Upper lobe of left lung (tissue), 6 donors: ENCODE results near the gene SLC32A1. TPM values are rescaled to one million over a fixed set of nuclear protein-coding genes. Genes with fewer than 3 reads are reported as not detected.

Experiments
- ATAC-seq, 2 donors: fragments of 200-7000 bp; cut with Tn5 transposase; one replicate each; pipeline ENCODE4 v1.9.1; 2022; ENCODE audit warnings: mild to moderate bottlenecking in 2 of 2, moderate library complexity in 2 of 2; ENCODE audit not compliant: low FRiP score in 2 of 2
- DNase-seq, 2 donors: peaks; one replicate each; pipeline ENCODE4 v3.0.0-alpha.2; 2019 to 2020
- H3K27ac ChIP-seq, 4 donors: fragments of 200-600 bp; sonication (generic); one replicate each; pipeline ENCODE4 v1.5.1; 2016 to 2019
- H3K27me3 ChIP-seq, 4 donors: fragments of 200-600 bp; sonication (generic); one replicate each; pipeline ENCODE4 v1.5.1; 2017 to 2019
- H3K36me3 ChIP-seq, 4 donors: fragments of 200-600 bp; sonication (generic); one replicate each; pipeline ENCODE4 v1.5.1; 2016 to 2019
- H3K4me1 ChIP-seq, 4 donors: fragments of 200-600 bp; sonication (generic); one replicate each; pipeline ENCODE4 v1.5.1; 2018 to 2019
- H3K4me3 ChIP-seq, 4 donors: fragments of 200-600 bp; sonication (generic); one replicate each; pipeline ENCODE4 v1.5.1; 2017 to 2019; ENCODE audit warnings: mild to moderate bottlenecking in 2 of 4, moderate library complexity in 1 of 4
- H3K9me3 ChIP-seq, 4 donors: fragments of 200-600 bp; sonication (generic); one replicate each; pipeline ENCODE4 v1.5.1; 2018 to 2019
- CTCF ChIP-seq, 6 experiments: fragments of 450-650 bp in 4 of 6; fragments of 200-600 bp in 2 of 6; sonication (generic) in 2 of 6; IDR thresholded peaks; one replicate each; pipeline ENCODE4 v1.5.1; 2016 to 2019; ENCODE audit warnings: antibody characterized with exemption in 6 of 6
- EP300 ChIP-seq, 4 donors: sonication (generic); formaldehyde crosslinking; IDR thresholded peaks; one replicate each; pipeline ENCODE4 v1.5.1; 2017; ENCODE audit warnings: antibody characterized with exemption in 4 of 4, control low read depth in 2 of 4
- POLR2A ChIP-seq, 4 donors: fragments of 450-650 bp; IDR thresholded peaks; one replicate each; pipeline ENCODE4 v1.5.1; 2016 to 2017; ENCODE audit warnings: antibody characterized with exemption in 4 of 4, mild to moderate bottlenecking in 2 of 4
- POLR2AphosphoS5 ChIP-seq, 2 donors: sonication (generic); formaldehyde crosslinking; IDR thresholded peaks; one replicate each; pipeline ENCODE4 v1.5.1; 2017; ENCODE audit warnings: antibody characterized with exemption in 2 of 2
- WGBS, 2 donors: methylation state at CpG; one replicate each; pipeline ENCODE4 v1.1.5; 2017 to 2018; 5-methylcytosine and 5-hydroxymethylcytosine counted together
- total RNA-seq, 6 donors: library from RNA; depleted of rRNA in 4 of 6; stranded (reverse); fragments of >200 nt in 4 of 6; gene quantifications; one replicate each; pipeline versions ENCODE4 v1.1.0 to v1.2.1, GENCODE V29; 2016 to 2021
- donor health status: DM: no; HTN: no; CAD: no; lungs with moderate emphysema.
- donor health status: DM: no; HTN: yes; CAD: no; lungs with severe emphysema.

Gene SLC32A1
- total RNA-seq, 6 donors from 2014 or later: not detected

- WGBS, 2 donors: 0 to 1% methylated on average over 2 to 10 of the region's 10 CpGs
Observed at GRCh38 chr20:38748861-38749149, 24.5 kb downstream of the SLC32A1 start.

GRCh38 chr20:38751360-38751976 is 27.2 kb downstream of the SLC32A1 start:
- TF ChIP-seq POLR2AphosphoS5 (IDR thresholded peaks at IDR 0.05): no peak
- TF ChIP-seq EP300 (IDR thresholded peaks at IDR 0.05): no peak
- peak in 5 of 6 experiments; percentile 44 to 65 (median 50) for TF ChIP-seq CTCF (IDR thresholded peaks at IDR 0.05)
- no peak for TF ChIP-seq POLR2A (IDR thresholded peaks at IDR 0.05)
- Histone ChIP-seq H3K4me1 (peaks cover 13 to 19% (median 14%) of the 10 kb centered on the region in 4 donors), H3K36me3 (peaks cover 3 to 43% (median 20%) of the 10 kb centered on the region in 4 donors), H3K27ac (no peak overlapping the region), H3K27me3 (no peaks in the 10 kb centered on the region), H3K4me3 (no peak overlapping the region), H3K9me3 (no peaks in the 10 kb centered on the region)
- no peak for ATAC-seq
- 50 to 56% methylated on average over 5 of the region's 5 CpGs for WGBS, 2 donors
- DNase-seq: no peak

More at GRCh38 chr20:38748861-38749149, 24.5 kb downstream of the SLC32A1 start:
- Histone ChIP-seq H3K36me3 (peaks cover 0 to 20% (median 3%) of the 10 kb centered on the region in 4 donors), H3K4me1 (peaks cover 13 to 19% (median 14%) of the 10 kb centered on the region in 4 donors), H3K9me3 (no peaks in the 10 kb centered on the region), H3K27me3 (no peaks in the 10 kb centered on the region), H3K4me3 (peak overlapping the region; percentile 63 to 90 (median 84)), H3K27ac (peak overlapping the region; percentile 88 to 91 (median 90))
- ATAC-seq (peak in 1 of 2 donors; percentile 34), DNase-seq (peak in 1 of 2 donors; percentile 54)
- no peak for TF ChIP-seq POLR2A (IDR thresholded peaks at IDR 0.05)
- TF ChIP-seq POLR2AphosphoS5 (IDR thresholded peaks at IDR 0.05): no peak
- no peak for TF ChIP-seq EP300 (IDR thresholded peaks at IDR 0.05)
- TF ChIP-seq CTCF (IDR thresholded peaks at IDR 0.05): no peak

- 85 to 92% methylated on average over 4 of the region's 4 CpGs for WGBS, 2 donors
- TF ChIP-seq CTCF (IDR thresholded peaks at IDR 0.05) (no peak), EP300 (IDR thresholded peaks at IDR 0.05) (no peak), POLR2A (IDR thresholded peaks at IDR 0.05) (no peak), POLR2AphosphoS5 (IDR thresholded peaks at IDR 0.05) (no peak)
- H3K4me3 ChIP-seq: no peak overlapping the region
- no peak for ATAC-seq
- H3K27me3 ChIP-seq: no peaks in the 10 kb centered on the region
- DNase-seq: no peak
- no peak overlapping the region for H3K27ac ChIP-seq
- H3K36me3 ChIP-seq: peaks cover 3 to 49% (median 23%) of the 10 kb centered on the region in 4 donors
- H3K9me3 ChIP-seq: no peaks in the 10 kb centered on the region
- peaks cover 13 to 19% (median 14%) of the 10 kb centered on the region in 4 donors for H3K4me1 ChIP-seq
Observed at GRCh38 chr20:38752029-38752428, 27.7 kb downstream of the SLC32A1 start.

DNA sequence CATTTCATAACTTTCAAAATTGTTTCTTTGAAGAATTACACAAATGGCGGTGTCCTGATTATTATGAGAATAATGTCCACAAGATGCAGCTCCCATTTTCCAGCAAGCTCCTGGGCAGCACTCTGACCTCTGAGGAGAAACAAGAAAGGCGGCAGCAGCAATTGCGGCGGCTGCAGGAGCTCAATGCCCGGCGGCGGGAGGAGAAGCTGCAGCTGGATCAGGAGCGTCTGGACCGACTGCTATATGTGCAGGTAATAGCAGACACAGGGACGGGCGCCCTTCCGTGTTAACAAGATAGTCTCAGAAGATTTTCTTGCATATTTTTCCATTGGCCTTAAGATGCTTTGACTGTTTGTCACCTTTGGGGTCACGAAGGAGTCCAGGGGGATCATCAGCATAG is 30.6 kb downstream of the SLC32A1 start:
- Histone ChIP-seq H3K4me3 (no peak overlapping the region), H3K4me1 (peaks cover 0 to 1% (median 0%) of the 10 kb centered on the region in 4 donors), H3K27ac (no peak overlapping the region), H3K36me3 (peaks cover 12 to 78% (median 44%) of the 10 kb centered on the region in 4 donors), H3K27me3 (no peaks in the 10 kb centered on the region), H3K9me3 (no peaks in the 10 kb centered on the region)
- no peak for TF ChIP-seq POLR2AphosphoS5 (IDR thresholded peaks at IDR 0.05)
- TF ChIP-seq CTCF (IDR thresholded peaks at IDR 0.05): no peak
- no peak for TF ChIP-seq EP300 (IDR thresholded peaks at IDR 0.05)
- TF ChIP-seq POLR2A (IDR thresholded peaks at IDR 0.05): no peak
- peak in 1 of 2 donors; percentile 49 for DNase-seq
- ATAC-seq: no peak
- 91% methylated on average over 13 of the region's 13 CpGs for WGBS, 2 donors
